LHCN-M2 (cell line): ENCODE results near the gene CHTF18. TPM values are rescaled to one million over a fixed set of nuclear protein-coding genes. Genes with fewer than 3 reads are reported as not detected.
A peak's percentile ranks its signal among the peaks of the same experiment; 100 is the strongest.
"Not testable (repeated sequence)": the region's sequence is repeated elsewhere in the genome, so short reads cannot be mapped to it uniquely, and the experiment has no call there.

Experiments
- DNase-seq: peaks from one replicate; pipeline ENCODE4 v3.0.0-alpha.2; 2012; ENCODE audit warnings: low read depth
- total RNA-seq: library from RNA; depleted of rRNA; stranded (reverse); fragments of >200 nt; gene quantifications from 2 replicates; pipeline ENCODE4 v1.2.3, GENCODE V29; 2014

CHTF18 gene
- total RNA-seq, 1 experiment from 2014 or later = 39.2 TPM

GRCh38 chr16:775236-775796 is 13.1 kb upstream of the CHTF18 start:
- DNase-seq = no peak

- not testable (repeated sequence) for DNase-seq
Measured at GRCh38 chr16:776298-776697, 12.1 kb upstream of the CHTF18 start.

GRCh38 chr16:776824-777223 is 11.6 kb upstream of the CHTF18 start:
- no peak for DNase-seq

GRCh38 chr16:777826-778225 is 10.6 kb upstream of the CHTF18 start:
- DNase-seq = no peak

- DNase-seq = no peak
Measured at GRCh38 chr16:778447-778846, 10.0 kb upstream of the CHTF18 start.

- DNase-seq = peak; percentile 9
Measured at GRCh38 chr16:778909-779527, 9.4 kb upstream of the CHTF18 start.

- DNase-seq = no peak
Measured at GRCh38 chr16:779561-779960, 8.9 kb upstream of the CHTF18 start.

GRCh38 chr16:780296-780695 is 8.1 kb upstream of the CHTF18 start:
- DNase-seq = no peak

- DNase-seq = no peak
Measured at GRCh38 chr16:781346-782010, 6.9 kb upstream of the CHTF18 start.

GRCh38 chr16:782258-782657 is 6.2 kb upstream of the CHTF18 start:
- DNase-seq = peak; percentile 20

GRCh38 chr16:782766-783403 is 5.5 kb upstream of the CHTF18 start:
- no peak for DNase-seq

- DNase-seq = peak; percentile 49
Measured at GRCh38 chr16:783404-784161, 4.8 kb upstream of the CHTF18 start.

- DNase-seq = no peak
Measured at GRCh38 chr16:784431-784830, 4.0 kb upstream of the CHTF18 start.

GRCh38 chr16:785563-786535 is 2.6 kb upstream of the CHTF18 start:
- no peak for DNase-seq

GRCh38 chr16:787321-787966 is 976 bp upstream of the CHTF18 start:
- DNase-seq = no peak

- no peak for DNase-seq
Measured at GRCh38 chr16:787978-788398, 432 bp upstream of the CHTF18 start, which contains the start of gene RPUSD1. Gene RPUSD1 (minus strand): TSS chr16:788381. CDS start chr16:787737, 644 bp downstream.

GRCh38 chr16:789191-789850 is 901 bp downstream of the CHTF18 start:
- no peak for DNase-seq

GRCh38 chr16:790086-790485 is 1.7 kb downstream of the CHTF18 start:
- no peak for DNase-seq

- DNase-seq = no peak
Measured at GRCh38 chr16:791131-791530, 2.7 kb downstream of the CHTF18 start.
